ENCODE results near the gene MBNL3. TPM values are rescaled to one million over a fixed set of nuclear protein-coding genes. Genes with fewer than 3 reads are reported as not detected.

MBNL3 gene
- total RNA-seq, 1 experiment from 2014 or later, result 4.6 TPM

DNA sequence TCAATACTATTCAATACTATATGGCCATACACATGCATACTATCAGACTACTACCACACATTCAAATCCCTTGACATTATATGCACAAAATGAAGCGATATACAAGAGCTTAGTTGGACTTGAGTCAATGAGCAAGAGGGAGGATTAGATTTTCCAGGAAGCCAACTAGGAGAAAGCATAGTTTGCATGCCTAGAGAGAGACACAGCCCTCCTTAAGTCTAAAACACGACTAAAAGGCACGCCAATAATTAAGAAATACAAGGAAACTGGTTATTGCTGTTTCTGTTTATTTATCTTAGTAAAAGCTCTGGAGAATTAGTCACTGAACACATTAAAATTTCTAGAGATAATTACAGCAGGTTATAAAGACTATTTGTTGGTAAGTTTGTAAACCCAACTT is 21.8 kb downstream of the MBNL3 start:
- H2AFZ ChIP-seq (ENCODE audit: low read depth, low read length, poor library complexity, severe bottlenecking), result no peak overlapping the region
- no peak overlapping the region for H3K27ac ChIP-seq (ENCODE audit: low read depth, low read length)
- no peak overlapping the region for H3K9ac ChIP-seq (ENCODE audit: low read length)
- no TSS peak for BruUV-seq (replicated peaks)
- CTCF ChIA-PET, result no interaction called here
- H4K20me1 ChIP-seq (ENCODE audit: insufficient read depth), result no peaks in the 10 kb centered on the region
- H3K4me2 ChIP-seq (ENCODE audit: low read length), result no peak overlapping the region
- DNase-seq (ENCODE audit: low read depth, low spot score), result no peak
- no peaks in the 10 kb centered on the region for H3K79me2 ChIP-seq (ENCODE audit: insufficient read depth, low read length)
- no peaks in the 10 kb centered on the region for H3K9me2 ChIP-seq (ENCODE audit: insufficient read depth)
- no peak for ATAC-seq
- POLR2A ChIA-PET, result no interaction called here
- H3K36me3 ChIP-seq (ENCODE audit: control insufficient read depth in 1 of 2, insufficient read depth in 2 of 2, low read length in 2 of 2), result no peaks in the 10 kb centered on the region
- no peaks in the 10 kb centered on the region for H3K9me3 ChIP-seq (ENCODE audit: control insufficient read depth in 1 of 2, insufficient read depth in 1 of 2, low read depth in 1 of 2, low read length in 2 of 2)
- H3K4me1 ChIP-seq (ENCODE audit: control insufficient read depth in 1 of 2, insufficient read depth in 2 of 2, low read length in 2 of 2), result no peaks in the 10 kb centered on the region
- H3K27me3 ChIP-seq (ENCODE audit: insufficient read depth, low read length), result peaks cover 2% of the 10 kb centered on the region; the same call in 1 of the 2 replicates
- RAD21 ChIA-PET (ENCODE audit: low non-redundant PET in 1 of 2, low total read pairs in 2 of 2, uncharacterized antibody in 2 of 2, unreplicated experiment in 2 of 2), result no interaction called here
- intact Hi-C loops (cut with micrococcal nuclease), result no loop called here
- H3K4me3 ChIP-seq (replicated peaks in 1 of 2; ENCODE audit: low read depth in 1 of 2, low read length in 2 of 2), result no peak overlapping the region
- TF ChIP-seq, protein P1, sequence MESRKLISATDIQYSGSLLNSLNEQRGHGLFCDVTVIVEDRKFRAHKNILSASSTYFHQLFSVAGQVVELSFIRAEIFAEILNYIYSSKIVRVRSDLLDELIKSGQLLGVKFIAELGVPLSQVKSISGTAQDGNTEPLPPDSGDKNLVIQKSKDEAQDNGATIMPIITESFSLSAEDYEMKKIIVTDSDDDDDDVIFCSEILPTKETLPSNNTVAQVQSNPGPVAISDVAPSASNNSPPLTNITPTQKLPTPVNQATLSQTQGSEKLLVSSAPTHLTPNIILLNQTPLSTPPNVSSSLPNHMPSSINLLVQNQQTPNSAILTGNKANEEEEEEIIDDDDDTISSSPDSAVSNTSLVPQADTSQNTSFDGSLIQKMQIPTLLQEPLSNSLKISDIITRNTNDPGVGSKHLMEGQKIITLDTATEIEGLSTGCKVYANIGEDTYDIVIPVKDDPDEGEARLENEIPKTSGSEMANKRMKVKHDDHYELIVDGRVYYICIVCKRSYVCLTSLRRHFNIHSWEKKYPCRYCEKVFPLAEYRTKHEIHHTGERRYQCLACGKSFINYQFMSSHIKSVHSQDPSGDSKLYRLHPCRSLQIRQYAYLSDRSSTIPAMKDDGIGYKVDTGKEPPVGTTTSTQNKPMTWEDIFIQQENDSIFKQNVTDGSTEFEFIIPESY (IDR thresholded peaks at IDR 0.05; ENCODE audit: extremely low read depth, insufficient replicate concordance, low read length), result no peak

DNA sequence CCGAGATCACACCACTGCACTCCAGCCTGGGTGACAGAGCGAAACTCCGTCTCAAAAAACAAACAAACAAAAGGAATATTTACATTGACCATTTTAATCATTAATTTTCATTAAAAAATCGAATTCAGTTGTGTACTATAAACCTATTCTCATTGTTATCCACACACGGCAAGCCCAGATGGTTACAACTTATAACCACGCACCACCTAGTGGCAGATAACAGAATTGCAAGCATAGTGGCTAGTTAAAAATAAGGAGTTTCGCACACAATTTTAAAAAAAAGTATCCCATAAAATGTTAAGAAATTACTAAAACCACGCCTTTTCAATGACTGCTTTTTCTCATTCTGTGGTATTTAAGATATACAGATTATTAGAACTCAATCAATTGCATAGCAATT is 25.4 kb downstream of the MBNL3 start:
- RAD21 ChIA-PET (ENCODE audit: low non-redundant PET in 1 of 2, low total read pairs in 2 of 2, uncharacterized antibody in 2 of 2, unreplicated experiment in 2 of 2), result no interaction called here
- POLR2A ChIA-PET, result no interaction called here
- Histone ChIP-seq H3K9me2 (ENCODE audit: insufficient read depth) (no peaks in the 10 kb centered on the region), H4K20me1 (ENCODE audit: insufficient read depth) (no peaks in the 10 kb centered on the region), H3K4me1 (ENCODE audit: control insufficient read depth in 1 of 2, insufficient read depth in 2 of 2, low read length in 2 of 2) (no peaks in the 10 kb centered on the region), H3K4me2 (ENCODE audit: low read length) (no peak overlapping the region), H3K27ac (ENCODE audit: low read depth, low read length) (no peak overlapping the region), H3K4me3 (replicated peaks in 1 of 2; ENCODE audit: low read depth in 1 of 2, low read length in 2 of 2) (no peak overlapping the region), H2AFZ (ENCODE audit: low read depth, low read length, poor library complexity, severe bottlenecking) (no peak overlapping the region), H3K27me3 (ENCODE audit: insufficient read depth, low read length) (no peaks in the 10 kb centered on the region), H3K36me3 (ENCODE audit: control insufficient read depth in 1 of 2, insufficient read depth in 2 of 2, low read length in 2 of 2) (no peaks in the 10 kb centered on the region), H3K9ac (ENCODE audit: low read length) (no peak overlapping the region), H3K79me2 (ENCODE audit: insufficient read depth, low read length) (no peaks in the 10 kb centered on the region), H3K9me3 (ENCODE audit: control insufficient read depth in 1 of 2, insufficient read depth in 1 of 2, low read depth in 1 of 2, low read length in 2 of 2) (no peaks in the 10 kb centered on the region)
- no peak for TF ChIP-seq SIN3A (IDR thresholded peaks at IDR 0.05; ENCODE audit: low read depth)
- TF ChIP-seq RAD21 (IDR thresholded peaks at IDR 0.05; ENCODE audit: low read depth), result peak; percentile 35; the same call in 1 of the 2 replicates
- TF ChIP-seq, protein P2, sequence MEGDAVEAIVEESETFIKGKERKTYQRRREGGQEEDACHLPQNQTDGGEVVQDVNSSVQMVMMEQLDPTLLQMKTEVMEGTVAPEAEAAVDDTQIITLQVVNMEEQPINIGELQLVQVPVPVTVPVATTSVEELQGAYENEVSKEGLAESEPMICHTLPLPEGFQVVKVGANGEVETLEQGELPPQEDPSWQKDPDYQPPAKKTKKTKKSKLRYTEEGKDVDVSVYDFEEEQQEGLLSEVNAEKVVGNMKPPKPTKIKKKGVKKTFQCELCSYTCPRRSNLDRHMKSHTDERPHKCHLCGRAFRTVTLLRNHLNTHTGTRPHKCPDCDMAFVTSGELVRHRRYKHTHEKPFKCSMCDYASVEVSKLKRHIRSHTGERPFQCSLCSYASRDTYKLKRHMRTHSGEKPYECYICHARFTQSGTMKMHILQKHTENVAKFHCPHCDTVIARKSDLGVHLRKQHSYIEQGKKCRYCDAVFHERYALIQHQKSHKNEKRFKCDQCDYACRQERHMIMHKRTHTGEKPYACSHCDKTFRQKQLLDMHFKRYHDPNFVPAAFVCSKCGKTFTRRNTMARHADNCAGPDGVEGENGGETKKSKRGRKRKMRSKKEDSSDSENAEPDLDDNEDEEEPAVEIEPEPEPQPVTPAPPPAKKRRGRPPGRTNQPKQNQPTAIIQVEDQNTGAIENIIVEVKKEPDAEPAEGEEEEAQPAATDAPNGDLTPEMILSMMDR (IDR thresholded peaks at IDR 0.05 in 2 of 3, conservative IDR thresholded peaks at IDR 0.05 in 1 of 3; ENCODE audit: borderline replicate concordance in 1 of 3, insufficient read depth in 1 of 3, low read depth in 2 of 3, low read length in 2 of 3), result peak; percentile 25 to 62 (median 53); a peak in 5 of 6 replicates
- TF ChIP-seq POLR2A (IDR thresholded peaks at IDR 0.05; ENCODE audit: borderline replicate concordance, extremely low read depth, insufficient read depth, insufficient read length), result no peak
- TF ChIP-seq CBX3 (IDR thresholded peaks at IDR 0.05; ENCODE audit: low read depth), result no peak
- no peak for TF ChIP-seq ZFX (IDR thresholded peaks at IDR 0.05)
- TF ChIP-seq ZNF274 (IDR thresholded peaks at IDR 0.05; ENCODE audit: low read depth, low read length), result no peak
- TF ChIP-seq TCF7L2 (IDR thresholded peaks at IDR 0.05; ENCODE audit: borderline replicate concordance, extremely low read depth, insufficient read depth, insufficient read length), result no peak
- TF ChIP-seq, protein P3, sequence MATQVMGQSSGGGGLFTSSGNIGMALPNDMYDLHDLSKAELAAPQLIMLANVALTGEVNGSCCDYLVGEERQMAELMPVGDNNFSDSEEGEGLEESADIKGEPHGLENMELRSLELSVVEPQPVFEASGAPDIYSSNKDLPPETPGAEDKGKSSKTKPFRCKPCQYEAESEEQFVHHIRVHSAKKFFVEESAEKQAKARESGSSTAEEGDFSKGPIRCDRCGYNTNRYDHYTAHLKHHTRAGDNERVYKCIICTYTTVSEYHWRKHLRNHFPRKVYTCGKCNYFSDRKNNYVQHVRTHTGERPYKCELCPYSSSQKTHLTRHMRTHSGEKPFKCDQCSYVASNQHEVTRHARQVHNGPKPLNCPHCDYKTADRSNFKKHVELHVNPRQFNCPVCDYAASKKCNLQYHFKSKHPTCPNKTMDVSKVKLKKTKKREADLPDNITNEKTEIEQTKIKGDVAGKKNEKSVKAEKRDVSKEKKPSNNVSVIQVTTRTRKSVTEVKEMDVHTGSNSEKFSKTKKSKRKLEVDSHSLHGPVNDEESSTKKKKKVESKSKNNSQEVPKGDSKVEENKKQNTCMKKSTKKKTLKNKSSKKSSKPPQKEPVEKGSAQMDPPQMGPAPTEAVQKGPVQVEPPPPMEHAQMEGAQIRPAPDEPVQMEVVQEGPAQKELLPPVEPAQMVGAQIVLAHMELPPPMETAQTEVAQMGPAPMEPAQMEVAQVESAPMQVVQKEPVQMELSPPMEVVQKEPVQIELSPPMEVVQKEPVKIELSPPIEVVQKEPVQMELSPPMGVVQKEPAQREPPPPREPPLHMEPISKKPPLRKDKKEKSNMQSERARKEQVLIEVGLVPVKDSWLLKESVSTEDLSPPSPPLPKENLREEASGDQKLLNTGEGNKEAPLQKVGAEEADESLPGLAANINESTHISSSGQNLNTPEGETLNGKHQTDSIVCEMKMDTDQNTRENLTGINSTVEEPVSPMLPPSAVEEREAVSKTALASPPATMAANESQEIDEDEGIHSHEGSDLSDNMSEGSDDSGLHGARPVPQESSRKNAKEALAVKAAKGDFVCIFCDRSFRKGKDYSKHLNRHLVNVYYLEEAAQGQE (IDR thresholded peaks at IDR 0.05; ENCODE audit: low read depth), result no peak
- no peak for TF ChIP-seq YY1 (IDR thresholded peaks at IDR 0.05; ENCODE audit: extremely low read depth, insufficient replicate concordance, low read depth, low read length)
- TF ChIP-seq EGR1 (IDR thresholded peaks at IDR 0.05; ENCODE audit: low read depth), result no peak
- no peak for TF ChIP-seq POLR2AphosphoS5 (IDR thresholded peaks at IDR 0.05; ENCODE audit: low read depth, low read length)
- TF ChIP-seq JUND (IDR thresholded peaks at IDR 0.05), result no peak
- no TSS peak for BruUV-seq (replicated peaks)
- intact Hi-C loops (cut with micrococcal nuclease), result no loop called here
- CTCF ChIA-PET, result no interaction called here
- ATAC-seq (no peak), DNase-seq (ENCODE audit: low read depth, low spot score) (peak; percentile 8)

All from HCT116 (cell line).